ENCODE measurements around the gene CARMIL1. TPM values are rescaled to one million over a fixed set of nuclear protein-coding genes. Genes with fewer than 3 reads are reported as not detected.

CARMIL1 gene
- total and polyA plus RNA-seq, 12 donors, result 9.2 to 36.2 (median 14.5) TPM

GRCh38 chr6:25476126-25476525 is 197.0 kb downstream of the CARMIL1 start:
- peak; percentile 26 to 73 (median 57) for DNase-seq
- Histone ChIP-seq H3K36me3 (replicated peaks in 1 of 2) (no peaks in the 10 kb centered on the region), H3K4me1 (replicated peaks in 1 of 2) (peaks cover 0 to 24% of the 10 kb centered on the region in 2 donors), H3K9me3 (replicated peaks in 1 of 3) (no peaks in the 10 kb centered on the region), H3K4me3 (no peak overlapping the region), H3K27me3 (no peaks in the 10 kb centered on the region), H3K27ac (peak overlapping the region in 1 of 5 donors; percentile 52)
- TF ChIP-seq CTCF (IDR thresholded peaks at IDR 0.05) (no peak), POLR2A (IDR thresholded peaks at IDR 0.05) (no peak)
- intact Hi-C loops (cut with DNase I), result no loop called here
- 39 to 47% (median 43%) methylated on average over 3 of the region's 3 CpGs for WGBS, 4 donors

GRCh38 chr6:25477006-25477590 is 197.9 kb downstream of the CARMIL1 start:
- TF ChIP-seq CTCF (IDR thresholded peaks at IDR 0.05) (no peak), POLR2A (IDR thresholded peaks at IDR 0.05) (no peak)
- WGBS, 4 donors, result 41 to 58% (median 47%) methylated on average over 4 of the region's 4 CpGs
- Histone ChIP-seq H3K9me3 (replicated peaks in 1 of 3) (no peaks in the 10 kb centered on the region), H3K36me3 (replicated peaks in 1 of 2) (no peaks in the 10 kb centered on the region), H3K27ac (no peak overlapping the region), H3K4me1 (replicated peaks in 1 of 2) (peaks cover 0 to 29% of the 10 kb centered on the region in 2 donors), H3K4me3 (no peak overlapping the region), H3K27me3 (no peaks in the 10 kb centered on the region)
- intact Hi-C loops (cut with DNase I), result no loop called here
- DNase-seq, result no peak

- Histone ChIP-seq H3K4me1 (replicated peaks in 1 of 2) (peaks cover 0 to 30% of the 10 kb centered on the region in 2 donors), H3K9me3 (replicated peaks in 1 of 3) (no peaks in the 10 kb centered on the region), H3K36me3 (replicated peaks in 1 of 2) (no peaks in the 10 kb centered on the region), H3K27me3 (no peaks in the 10 kb centered on the region), H3K27ac (no peak overlapping the region), H3K4me3 (no peak overlapping the region)
- TF ChIP-seq POLR2A (IDR thresholded peaks at IDR 0.05) (no peak), CTCF (IDR thresholded peaks at IDR 0.05) (no peak)
- WGBS, 4 donors, result 48 to 65% (median 55%) methylated on average over 1 of the region's 1 CpG
- intact Hi-C loops (cut with DNase I), result no loop called here
- no peak for DNase-seq
Observed at GRCh38 chr6:25478973-25479372, 199.8 kb downstream of the CARMIL1 start.

GRCh38 chr6:25481267-25481666 is 202.1 kb downstream of the CARMIL1 start:
- no peak for DNase-seq
- 38 to 60% (median 53%) methylated on average over 1 of the region's 1 CpG for WGBS, 4 donors
- Histone ChIP-seq H3K9me3 (replicated peaks in 1 of 3) (no peaks in the 10 kb centered on the region), H3K4me1 (replicated peaks in 1 of 2) (peaks cover 0 to 31% of the 10 kb centered on the region in 2 donors), H3K4me3 (no peak overlapping the region), H3K27me3 (no peaks in the 10 kb centered on the region), H3K27ac (no peak overlapping the region), H3K36me3 (replicated peaks in 1 of 2) (no peaks in the 10 kb centered on the region)
- intact Hi-C loops (cut with DNase I), result no loop called here
- TF ChIP-seq POLR2A (IDR thresholded peaks at IDR 0.05) (no peak), CTCF (IDR thresholded peaks at IDR 0.05) (no peak)
